H9 (cell line): ENCODE results near the gene MARVELD2. TPM values are rescaled to one million over a fixed set of nuclear protein-coding genes. Genes with fewer than 3 reads are reported as not detected.

Source experiments
- DNase-seq: peaks from one replicate; pipeline ENCODE4 v3.0.0-alpha.2; 2017
- H2AFZ ChIP-seq: one replicate; pipeline ENCODE4 v1.6.1; 2013; ENCODE audit warnings: mild to moderate bottlenecking, low read length, control low read depth, moderate library complexity
- H2AK5ac ChIP-seq: 2 replicates; pipeline ENCODE4 v1.6.1; 2013; ENCODE audit warnings: low read length, control low read depth, mixed read lengths; ENCODE audit not compliant: insufficient read length
- H2BK120ac ChIP-seq: one replicate; pipeline ENCODE4 v1.6.1; 2013; ENCODE audit warnings: low read depth, mild to moderate bottlenecking, low read length, control low read depth, inconsistent platforms; ENCODE audit not compliant: poor library complexity, severe bottlenecking
- H2BK12ac ChIP-seq: 2 replicates; pipeline ENCODE4 v1.6.1; 2013; ENCODE audit warnings: low read length, control low read depth, mixed read lengths, low read depth; ENCODE audit not compliant: insufficient read length
- H2BK15ac ChIP-seq: 2 replicates; pipeline ENCODE4 v1.6.1; 2013; ENCODE audit warnings: low read depth, low read length, control low read depth
- H2BK20ac ChIP-seq: one replicate; pipeline ENCODE4 v1.6.1; 2013; ENCODE audit warnings: low read depth, mild to moderate bottlenecking, low read length, control low read depth, inconsistent platforms; ENCODE audit not compliant: poor library complexity, severe bottlenecking
- H2BK5ac ChIP-seq: 2 replicates; pipeline ENCODE4 v1.6.1; 2013; ENCODE audit warnings: low read length, control low read depth, mixed read lengths; ENCODE audit not compliant: insufficient read length
- H3K14ac ChIP-seq: 2 replicates; pipeline ENCODE4 v1.6.1; 2013; ENCODE audit warnings: low read length, control low read depth; ENCODE audit not compliant: insufficient read depth
- H3K18ac ChIP-seq: 2 replicates; pipeline ENCODE4 v1.6.1; 2013; ENCODE audit warnings: low read depth, mild to moderate bottlenecking, mixed read lengths, low read length, control low read depth; ENCODE audit not compliant: insufficient read length
- H3K23ac ChIP-seq: 2 replicates; pipeline ENCODE4 v1.6.1; 2013; ENCODE audit warnings: low read length, control low read depth, mixed read lengths, low read depth; ENCODE audit not compliant: insufficient read length
- H3K23me2 ChIP-seq: 2 replicates; pipeline ENCODE4 v1.6.1; 2013; ENCODE audit warnings: low read depth, mild to moderate bottlenecking, mixed read lengths, low read length, control low read depth; ENCODE audit not compliant: insufficient read length, poor library complexity, severe bottlenecking
- H3K27ac ChIP-seq: 2 replicates; pipeline ENCODE4 v1.5.1; 2013; ENCODE audit warnings: low read length, control low read depth, mixed read lengths, low read depth; ENCODE audit not compliant: insufficient read length
- H3K27me3 ChIP-seq: 2 replicates; pipeline ENCODE4 v1.6.1; 2013; ENCODE audit warnings: low read length, control low read depth, inconsistent platforms; ENCODE audit not compliant: insufficient read depth
- H3K4ac ChIP-seq: 2 replicates; pipeline ENCODE4 v1.6.1; 2013; ENCODE audit warnings: low read depth, mild to moderate bottlenecking, control low read depth, inconsistent platforms, low read length, moderate library complexity
- H3K4me1 ChIP-seq: 2 replicates; pipeline ENCODE4 v1.6.1; 2013; ENCODE audit warnings: low read length, control low read depth, inconsistent platforms; ENCODE audit not compliant: insufficient read depth
- H3K4me2 ChIP-seq: 2 replicates; pipeline ENCODE4 v1.6.1; 2013; ENCODE audit warnings: low read length, control low read depth, mixed read lengths; ENCODE audit not compliant: insufficient read length, insufficient read depth
- H3K56ac ChIP-seq: 2 replicates; pipeline ENCODE4 v1.6.1; 2013; ENCODE audit warnings: low read depth, mild to moderate bottlenecking, mixed read lengths, low read length, control low read depth; ENCODE audit not compliant: insufficient read length
- H3K79me1 ChIP-seq: 2 replicates; pipeline ENCODE4 v1.6.1; 2013; ENCODE audit warnings: low read depth, mild to moderate bottlenecking, moderate library complexity, low read length, control low read depth, inconsistent platforms; ENCODE audit not compliant: insufficient read depth, poor library complexity, severe bottlenecking
- H3K79me2 ChIP-seq: 2 replicates; pipeline ENCODE4 v1.6.1; 2013; ENCODE audit warnings: low read length, control low read depth, inconsistent platforms; ENCODE audit not compliant: insufficient read depth
- H3K9ac ChIP-seq: 2 replicates; pipeline ENCODE4 v1.6.1; 2013; ENCODE audit warnings: low read length, control low read depth, mixed read lengths; ENCODE audit not compliant: insufficient read length; ENCODE audit errors: extremely low read depth
- H3K9me3 ChIP-seq: one replicate; pipeline ENCODE4 v1.6.1; 2013; ENCODE audit warnings: low read depth, low read length, inconsistent platforms; ENCODE audit not compliant: control insufficient read depth
- H3T11ph ChIP-seq: one replicate; pipeline ENCODE4 v1.6.1; 2013; ENCODE audit warnings: mild to moderate bottlenecking, low read length, control low read depth, inconsistent platforms
- H4K20me1 ChIP-seq: one replicate; pipeline ENCODE4 v1.6.1; 2013; ENCODE audit not compliant: control insufficient read depth, insufficient read length, insufficient read depth
- H4K5ac ChIP-seq: 2 replicates; pipeline ENCODE4 v1.6.1; 2013; ENCODE audit warnings: low read depth, mild to moderate bottlenecking, mixed read lengths, low read length, control low read depth; ENCODE audit not compliant: insufficient read length
- H4K8ac ChIP-seq: replicated peaks from 2 replicates; pipeline ENCODE4 v1.6.1; 2013; ENCODE audit warnings: low read length, control low read depth, mixed read lengths, low read depth; ENCODE audit not compliant: insufficient read length
- H4K91ac ChIP-seq: 2 replicates; pipeline ENCODE4 v1.6.1; 2013; ENCODE audit warnings: low read depth, mild to moderate bottlenecking, moderate library complexity, mixed read lengths, low read length, control low read depth; ENCODE audit not compliant: insufficient read length
- H3K27ac Mint-ChIP-seq, 3 experiments: 2 replicates in 2 of 3; 3 replicates in 1 of 3; pipeline ENCODE4 v1.8.0; 2020 to 2021; ENCODE audit warnings: mixed read lengths in 3 of 3, mild to moderate bottlenecking in 1 of 3, moderate library complexity in 1 of 3
- H3K27me3 Mint-ChIP-seq: 2 replicates; pipeline ENCODE4 v1.8.0; 2021; ENCODE audit warnings: low read depth, mild to moderate bottlenecking, moderate library complexity, mixed read lengths
- H3K36me3 Mint-ChIP-seq, 3 experiments: 2 replicates in 2 of 3; 3 replicates in 1 of 3; pipeline ENCODE4 v1.8.0; 2020 to 2021; ENCODE audit warnings: low read depth in 3 of 3, mixed read lengths in 3 of 3; ENCODE audit not compliant: insufficient read depth in 1 of 3
- H3K4me1 Mint-ChIP-seq, 2 experiments: 2 replicates each; pipeline ENCODE4 v1.8.0; 2020; ENCODE audit warnings: mixed read lengths in 2 of 2
- H3K4me3 Mint-ChIP-seq, 2 experiments: 2 replicates in 1 of 2; 3 replicates in 1 of 2; pipeline ENCODE4 v1.8.0; 2020 to 2021; ENCODE audit warnings: mild to moderate bottlenecking in 2 of 2, mixed read lengths in 2 of 2, moderate library complexity in 1 of 2
- H3K9me3 Mint-ChIP-seq, 2 experiments: 2 replicates in 1 of 2; 3 replicates in 1 of 2; pipeline ENCODE4 v1.8.0; 2020; ENCODE audit warnings: mild to moderate bottlenecking in 2 of 2, mixed read lengths in 2 of 2, moderate library complexity in 1 of 2
- CTCF ChIP-seq: fragments of 200-600 bp; sonication (generic); conservative IDR thresholded peaks from 3 replicates; pipeline ENCODE4 v1.8.0; 2021; ENCODE audit warnings: antibody characterized with exemption, mild to moderate bottlenecking
- WGBS: extraction: QIAGEN DNeasy Blood & Tissue Kit; methylation state at CpG from one replicate; pipeline ENCODE4 v1.1.7; 2013; ENCODE audit warnings: missing lambda C conversion rate, low lambda C conversion rate, mixed read lengths; ENCODE audit not compliant: insufficient read length; ENCODE audit errors: extremely low coverage; 5-methylcytosine and 5-hydroxymethylcytosine counted together
- total RNA-seq: library from RNA; stranded (reverse); gene quantifications from 2 replicates; pipeline ENCODE4 v1.2.1, GENCODE V29; 2021

The MARVELD2 gene
- total RNA-seq, 1 experiment from 2014 or later: 30.3 TPM

- H3K79me2 ChIP-seq: no peaks in the 10 kb centered on the region
- H3T11ph ChIP-seq: no peak overlapping the region
- no peak overlapping the region for H2BK5ac ChIP-seq
- no peak overlapping the region for H2BK15ac ChIP-seq
- peaks cover 3% of the 10 kb centered on the region for H3K23me2 ChIP-seq
- no peak overlapping the region for H2BK120ac ChIP-seq
- no peak overlapping the region for H3K27ac ChIP-seq
- no peak overlapping the region for H4K8ac ChIP-seq
- no CpG with 5 or more reads among the region's 6 CpGs for WGBS
- H4K5ac ChIP-seq: no peak overlapping the region
- no peak overlapping the region for H3K27ac Mint-ChIP-seq
- H3K9me3 ChIP-seq: no peaks in the 10 kb centered on the region
- H2AFZ ChIP-seq: no peak overlapping the region
- no peaks in the 10 kb centered on the region for H3K27me3 Mint-ChIP-seq
- no peaks in the 10 kb centered on the region for H3K9me3 Mint-ChIP-seq
- TF ChIP-seq CTCF: no peak
- no peaks in the 10 kb centered on the region for H3K79me1 ChIP-seq
- peaks cover 25 to 44% (median 36%) of the 10 kb centered on the region in 3 experiments for H3K36me3 Mint-ChIP-seq
- peak; percentile 30 for DNase-seq
- H4K91ac ChIP-seq: no peak overlapping the region
- H3K18ac ChIP-seq: no peak overlapping the region
- H3K23ac ChIP-seq: no peak overlapping the region
- peak overlapping the region; percentile 69 for H3K4me2 ChIP-seq
- H3K4me1 ChIP-seq: peaks cover 2% of the 10 kb centered on the region; the same call in 1 of the 2 replicates
- no peak overlapping the region for H2BK20ac ChIP-seq
- peaks cover 17 to 21% of the 10 kb centered on the region in 2 experiments for H3K4me1 Mint-ChIP-seq
- H4K20me1 ChIP-seq: no peaks in the 10 kb centered on the region
- no peak overlapping the region for H2BK12ac ChIP-seq
- H3K14ac ChIP-seq: no peak overlapping the region
- peak overlapping the region; percentile 89 to 95 for H3K4me3 Mint-ChIP-seq
- no peak overlapping the region for H2AK5ac ChIP-seq
- no peaks in the 10 kb centered on the region for H3K27me3 ChIP-seq
- no peak overlapping the region for H3K4ac ChIP-seq
- no peak overlapping the region for H3K56ac ChIP-seq
- peak overlapping the region; percentile 91 for H3K9ac ChIP-seq
Measured at GRCh38 chr5:69416180-69416579, 1.3 kb downstream of the MARVELD2 start.
